Duodenal mucosa (tissue), 2 donors: ENCODE measurements around the gene PRKCA.
"Not testable (repeated sequence)": the region's sequence is repeated elsewhere in the genome, so short reads cannot be mapped to it uniquely, and the experiment has no call there.

Experiments used
- H3K27ac ChIP-seq: one replicate; pipeline ENCODE4 v1.7.0; 2013; ENCODE audit warnings: low read depth, low read length
- H3K27me3 ChIP-seq, 2 donors: one replicate each; pipeline ENCODE4 v1.7.0; 2013; ENCODE audit warnings: low read length in 2 of 2, control low read depth in 1 of 2; ENCODE audit not compliant: insufficient read depth in 2 of 2, control insufficient read depth in 1 of 2
- H3K36me3 ChIP-seq, 2 donors: one replicate each; pipeline ENCODE4 v1.7.0; 2013; ENCODE audit warnings: low read length in 2 of 2, control low read depth in 1 of 2; ENCODE audit not compliant: insufficient read depth in 2 of 2, control insufficient read depth in 1 of 2
- H3K4me1 ChIP-seq, 2 donors: one replicate each; pipeline ENCODE4 v1.7.0; 2013; ENCODE audit warnings: low read length in 2 of 2, control low read depth in 1 of 2; ENCODE audit not compliant: insufficient read depth in 2 of 2, control insufficient read depth in 1 of 2
- H3K4me3 ChIP-seq, 2 donors: one replicate each; pipeline ENCODE4 v1.7.0; 2013; ENCODE audit warnings: low read length in 2 of 2, low read depth in 1 of 2
- H3K9ac ChIP-seq, 2 donors: one replicate each; pipeline ENCODE4 v1.7.0; 2013; ENCODE audit warnings: low read length in 2 of 2, low read depth in 1 of 2
- H3K9me3 ChIP-seq, 2 donors: one replicate each; pipeline ENCODE4 v1.7.0; 2013; ENCODE audit warnings: low read length in 2 of 2, control low read depth in 1 of 2; ENCODE audit not compliant: control insufficient read depth in 1 of 2

The PRKCA gene

GRCh38 chr17:66477615-66478283, 175.3 kb downstream of the PRKCA start:
- Histone ChIP-seq H3K27ac (no peak overlapping the region), H3K4me3 (no peak overlapping the region), H3K9me3 (no peaks in the 10 kb centered on the region), H3K36me3 (no peaks in the 10 kb centered on the region), H3K4me1 (peaks cover 3 to 27% of the 10 kb centered on the region in 2 donors), H3K27me3 (no peaks in the 10 kb centered on the region), H3K9ac (no peak overlapping the region)

GRCh38 chr17:66479230-66479889, 176.9 kb downstream of the PRKCA start:
- not testable (repeated sequence) for H3K27ac ChIP-seq, H3K4me3 ChIP-seq, H3K9ac ChIP-seq, H3K9me3 ChIP-seq, H3K36me3 ChIP-seq, H3K27me3 ChIP-seq
- H3K4me1 ChIP-seq = peaks cover 3 to 27% of the 10 kb centered on the region in 2 donors

GRCh38 chr17:66480243-66480642, 177.8 kb downstream of the PRKCA start:
- H3K9me3 ChIP-seq = no peaks in the 10 kb centered on the region
- no peaks in the 10 kb centered on the region for H3K27me3 ChIP-seq
- no peak overlapping the region for H3K27ac ChIP-seq
- no peaks in the 10 kb centered on the region for H3K36me3 ChIP-seq
- H3K4me1 ChIP-seq = peaks cover 3 to 27% of the 10 kb centered on the region in 2 donors
- H3K9ac ChIP-seq = no peak overlapping the region
- H3K4me3 ChIP-seq = no peak overlapping the region

- Histone ChIP-seq H3K9me3 (no peaks in the 10 kb centered on the region), H3K4me3 (no peak overlapping the region), H3K27me3 (no peaks in the 10 kb centered on the region), H3K4me1 (peaks cover 3 to 27% of the 10 kb centered on the region in 2 donors), H3K36me3 (no peaks in the 10 kb centered on the region), H3K9ac (no peak overlapping the region), H3K27ac (no peak overlapping the region)
Measured at GRCh38 chr17:66480802-66481201, 178.4 kb downstream of the PRKCA start.

GRCh38 chr17:66481271-66481670, 178.9 kb downstream of the PRKCA start:
- no peak overlapping the region for H3K27ac ChIP-seq
- no peaks in the 10 kb centered on the region for H3K9me3 ChIP-seq
- H3K27me3 ChIP-seq = no peaks in the 10 kb centered on the region
- H3K36me3 ChIP-seq = no peaks in the 10 kb centered on the region
- H3K9ac ChIP-seq = no peak overlapping the region
- H3K4me1 ChIP-seq = peaks cover 3 to 27% of the 10 kb centered on the region in 2 donors
- no peak overlapping the region for H3K4me3 ChIP-seq

- Histone ChIP-seq H3K4me3 (no peak overlapping the region), H3K9ac (no peak overlapping the region), H3K27me3 (no peaks in the 10 kb centered on the region), H3K27ac (no peak overlapping the region), H3K36me3 (no peaks in the 10 kb centered on the region), H3K9me3 (no peaks in the 10 kb centered on the region), H3K4me1 (peaks cover 6 to 37% of the 10 kb centered on the region in 2 donors)
Measured at GRCh38 chr17:66483906-66484305, 181.5 kb downstream of the PRKCA start.

GRCh38 chr17:66485309-66485947, 183.0 kb downstream of the PRKCA start:
- H3K9me3 ChIP-seq = no peaks in the 10 kb centered on the region
- no peaks in the 10 kb centered on the region for H3K27me3 ChIP-seq
- no peak overlapping the region for H3K4me3 ChIP-seq
- H3K27ac ChIP-seq = no peak overlapping the region
- H3K9ac ChIP-seq = no peak overlapping the region
- no peaks in the 10 kb centered on the region for H3K36me3 ChIP-seq
- H3K4me1 ChIP-seq = peaks cover 6 to 32% of the 10 kb centered on the region in 2 donors

GRCh38 chr17:66487121-66487520, 184.7 kb downstream of the PRKCA start:
- Histone ChIP-seq H3K4me1 (peaks cover 6 to 21% of the 10 kb centered on the region in 2 donors), H3K27ac (no peak overlapping the region), H3K27me3 (no peaks in the 10 kb centered on the region), H3K36me3 (no peaks in the 10 kb centered on the region), H3K9ac (no peak overlapping the region), H3K9me3 (no peaks in the 10 kb centered on the region), H3K4me3 (no peak overlapping the region)

GRCh38 chr17:66487981-66488468, 185.6 kb downstream of the PRKCA start:
- Histone ChIP-seq H3K27ac (no peak overlapping the region), H3K27me3 (no peaks in the 10 kb centered on the region), H3K36me3 (no peaks in the 10 kb centered on the region), H3K4me3 (peak overlapping the region in 1 of 2 donors; percentile 31), H3K9ac (no peak overlapping the region), H3K4me1 (peaks cover 5 to 12% of the 10 kb centered on the region in 2 donors), H3K9me3 (no peaks in the 10 kb centered on the region)

- no peak overlapping the region for H3K4me3 ChIP-seq
- H3K27me3 ChIP-seq = no peaks in the 10 kb centered on the region
- no peak overlapping the region for H3K27ac ChIP-seq
- no peak overlapping the region for H3K9ac ChIP-seq
- H3K36me3 ChIP-seq = no peaks in the 10 kb centered on the region
- H3K4me1 ChIP-seq = peaks cover 5 to 11% of the 10 kb centered on the region in 2 donors
- no peaks in the 10 kb centered on the region for H3K9me3 ChIP-seq
Measured at GRCh38 chr17:66488864-66489263, 186.5 kb downstream of the PRKCA start.
